Measurements from ENCODE around the gene BBS5.

DNA sequence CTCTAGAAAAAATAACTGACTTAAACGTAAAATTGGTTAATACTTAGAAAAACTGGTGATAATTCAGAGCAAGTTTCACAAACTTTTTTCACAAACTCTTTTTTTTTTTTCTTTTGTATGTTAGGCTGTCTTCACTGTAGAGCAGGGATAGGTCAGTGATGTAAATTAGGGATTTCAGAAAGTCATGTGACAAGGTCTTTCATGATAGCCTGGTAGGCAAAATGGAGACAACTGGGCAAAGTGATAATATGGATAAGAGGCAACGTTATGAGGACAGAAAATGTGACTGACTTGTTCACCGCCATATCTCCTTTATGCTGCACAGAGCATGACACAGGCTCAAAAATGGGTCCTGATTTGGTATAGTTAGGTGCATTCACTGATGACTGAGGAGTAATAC is 39.4 kb upstream of the BBS5 start:
- TF ChIP-seq POLR2A (IDR thresholded peaks at IDR 0.05), result no peak
- TF ChIP-seq, protein P1, sequence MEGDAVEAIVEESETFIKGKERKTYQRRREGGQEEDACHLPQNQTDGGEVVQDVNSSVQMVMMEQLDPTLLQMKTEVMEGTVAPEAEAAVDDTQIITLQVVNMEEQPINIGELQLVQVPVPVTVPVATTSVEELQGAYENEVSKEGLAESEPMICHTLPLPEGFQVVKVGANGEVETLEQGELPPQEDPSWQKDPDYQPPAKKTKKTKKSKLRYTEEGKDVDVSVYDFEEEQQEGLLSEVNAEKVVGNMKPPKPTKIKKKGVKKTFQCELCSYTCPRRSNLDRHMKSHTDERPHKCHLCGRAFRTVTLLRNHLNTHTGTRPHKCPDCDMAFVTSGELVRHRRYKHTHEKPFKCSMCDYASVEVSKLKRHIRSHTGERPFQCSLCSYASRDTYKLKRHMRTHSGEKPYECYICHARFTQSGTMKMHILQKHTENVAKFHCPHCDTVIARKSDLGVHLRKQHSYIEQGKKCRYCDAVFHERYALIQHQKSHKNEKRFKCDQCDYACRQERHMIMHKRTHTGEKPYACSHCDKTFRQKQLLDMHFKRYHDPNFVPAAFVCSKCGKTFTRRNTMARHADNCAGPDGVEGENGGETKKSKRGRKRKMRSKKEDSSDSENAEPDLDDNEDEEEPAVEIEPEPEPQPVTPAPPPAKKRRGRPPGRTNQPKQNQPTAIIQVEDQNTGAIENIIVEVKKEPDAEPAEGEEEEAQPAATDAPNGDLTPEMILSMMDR (IDR thresholded peaks at IDR 0.05), result no peak
- no peak for TF ChIP-seq POLR2AphosphoS5 (IDR thresholded peaks at IDR 0.05)
